H9 (cell line): Measurements from ENCODE around the gene ALKAL2. TPM values are rescaled to one million over a fixed set of nuclear protein-coding genes. Genes with fewer than 3 reads are reported as not detected.

ENCODE experiments used
- DNase-seq: peaks from one replicate; pipeline ENCODE4 v3.0.0-alpha.2; 2017
- H2AFZ ChIP-seq: one replicate; pipeline ENCODE4 v1.6.1; 2013; ENCODE audit warnings: mild to moderate bottlenecking, low read length, control low read depth, moderate library complexity
- H2AK5ac ChIP-seq: 2 replicates; pipeline ENCODE4 v1.6.1; 2013; ENCODE audit warnings: low read length, control low read depth, mixed read lengths; ENCODE audit not compliant: insufficient read length
- H2BK120ac ChIP-seq: one replicate; pipeline ENCODE4 v1.6.1; 2013; ENCODE audit warnings: low read depth, mild to moderate bottlenecking, low read length, control low read depth, inconsistent platforms; ENCODE audit not compliant: poor library complexity, severe bottlenecking
- H2BK12ac ChIP-seq: 2 replicates; pipeline ENCODE4 v1.6.1; 2013; ENCODE audit warnings: low read length, control low read depth, mixed read lengths, low read depth; ENCODE audit not compliant: insufficient read length
- H2BK15ac ChIP-seq: 2 replicates; pipeline ENCODE4 v1.6.1; 2013; ENCODE audit warnings: low read depth, low read length, control low read depth
- H2BK20ac ChIP-seq: one replicate; pipeline ENCODE4 v1.6.1; 2013; ENCODE audit warnings: low read depth, mild to moderate bottlenecking, low read length, control low read depth, inconsistent platforms; ENCODE audit not compliant: poor library complexity, severe bottlenecking
- H2BK5ac ChIP-seq: 2 replicates; pipeline ENCODE4 v1.6.1; 2013; ENCODE audit warnings: low read length, control low read depth, mixed read lengths; ENCODE audit not compliant: insufficient read length
- H3K14ac ChIP-seq: 2 replicates; pipeline ENCODE4 v1.6.1; 2013; ENCODE audit warnings: low read length, control low read depth; ENCODE audit not compliant: insufficient read depth
- H3K18ac ChIP-seq: 2 replicates; pipeline ENCODE4 v1.6.1; 2013; ENCODE audit warnings: low read depth, mild to moderate bottlenecking, mixed read lengths, low read length, control low read depth; ENCODE audit not compliant: insufficient read length
- H3K23ac ChIP-seq: 2 replicates; pipeline ENCODE4 v1.6.1; 2013; ENCODE audit warnings: low read length, control low read depth, mixed read lengths, low read depth; ENCODE audit not compliant: insufficient read length
- H3K23me2 ChIP-seq: 2 replicates; pipeline ENCODE4 v1.6.1; 2013; ENCODE audit warnings: low read depth, mild to moderate bottlenecking, mixed read lengths, low read length, control low read depth; ENCODE audit not compliant: insufficient read length, poor library complexity, severe bottlenecking
- H3K27ac ChIP-seq: 2 replicates; pipeline ENCODE4 v1.5.1; 2013; ENCODE audit warnings: low read length, control low read depth, mixed read lengths, low read depth; ENCODE audit not compliant: insufficient read length
- H3K27me3 ChIP-seq: 2 replicates; pipeline ENCODE4 v1.6.1; 2013; ENCODE audit warnings: low read length, control low read depth, inconsistent platforms; ENCODE audit not compliant: insufficient read depth
- H3K4ac ChIP-seq: 2 replicates; pipeline ENCODE4 v1.6.1; 2013; ENCODE audit warnings: low read depth, mild to moderate bottlenecking, control low read depth, inconsistent platforms, low read length, moderate library complexity
- H3K4me1 ChIP-seq: 2 replicates; pipeline ENCODE4 v1.6.1; 2013; ENCODE audit warnings: low read length, control low read depth, inconsistent platforms; ENCODE audit not compliant: insufficient read depth
- H3K4me2 ChIP-seq: 2 replicates; pipeline ENCODE4 v1.6.1; 2013; ENCODE audit warnings: low read length, control low read depth, mixed read lengths; ENCODE audit not compliant: insufficient read length, insufficient read depth
- H3K56ac ChIP-seq: 2 replicates; pipeline ENCODE4 v1.6.1; 2013; ENCODE audit warnings: low read depth, mild to moderate bottlenecking, mixed read lengths, low read length, control low read depth; ENCODE audit not compliant: insufficient read length
- H3K79me1 ChIP-seq: 2 replicates; pipeline ENCODE4 v1.6.1; 2013; ENCODE audit warnings: low read depth, mild to moderate bottlenecking, moderate library complexity, low read length, control low read depth, inconsistent platforms; ENCODE audit not compliant: insufficient read depth, poor library complexity, severe bottlenecking
- H3K79me2 ChIP-seq: 2 replicates; pipeline ENCODE4 v1.6.1; 2013; ENCODE audit warnings: low read length, control low read depth, inconsistent platforms; ENCODE audit not compliant: insufficient read depth
- H3K9ac ChIP-seq: 2 replicates; pipeline ENCODE4 v1.6.1; 2013; ENCODE audit warnings: low read length, control low read depth, mixed read lengths; ENCODE audit not compliant: insufficient read length; ENCODE audit errors: extremely low read depth
- H3K9me3 ChIP-seq: one replicate; pipeline ENCODE4 v1.6.1; 2013; ENCODE audit warnings: low read depth, low read length, inconsistent platforms; ENCODE audit not compliant: control insufficient read depth
- H3T11ph ChIP-seq: one replicate; pipeline ENCODE4 v1.6.1; 2013; ENCODE audit warnings: mild to moderate bottlenecking, low read length, control low read depth, inconsistent platforms
- H4K20me1 ChIP-seq: one replicate; pipeline ENCODE4 v1.6.1; 2013; ENCODE audit not compliant: control insufficient read depth, insufficient read length, insufficient read depth
- H4K5ac ChIP-seq: 2 replicates; pipeline ENCODE4 v1.6.1; 2013; ENCODE audit warnings: low read depth, mild to moderate bottlenecking, mixed read lengths, low read length, control low read depth; ENCODE audit not compliant: insufficient read length
- H4K8ac ChIP-seq: replicated peaks from 2 replicates; pipeline ENCODE4 v1.6.1; 2013; ENCODE audit warnings: low read length, control low read depth, mixed read lengths, low read depth; ENCODE audit not compliant: insufficient read length
- H4K91ac ChIP-seq: 2 replicates; pipeline ENCODE4 v1.6.1; 2013; ENCODE audit warnings: low read depth, mild to moderate bottlenecking, moderate library complexity, mixed read lengths, low read length, control low read depth; ENCODE audit not compliant: insufficient read length
- H3K27ac Mint-ChIP-seq, 3 experiments: 2 replicates in 2 of 3; 3 replicates in 1 of 3; pipeline ENCODE4 v1.8.0; 2020 to 2021; ENCODE audit warnings: mixed read lengths in 3 of 3, mild to moderate bottlenecking in 1 of 3, moderate library complexity in 1 of 3
- H3K27me3 Mint-ChIP-seq: 2 replicates; pipeline ENCODE4 v1.8.0; 2021; ENCODE audit warnings: low read depth, mild to moderate bottlenecking, moderate library complexity, mixed read lengths
- H3K36me3 Mint-ChIP-seq, 3 experiments: 2 replicates in 2 of 3; 3 replicates in 1 of 3; pipeline ENCODE4 v1.8.0; 2020 to 2021; ENCODE audit warnings: low read depth in 3 of 3, mixed read lengths in 3 of 3; ENCODE audit not compliant: insufficient read depth in 1 of 3
- H3K4me1 Mint-ChIP-seq, 2 experiments: 2 replicates each; pipeline ENCODE4 v1.8.0; 2020; ENCODE audit warnings: mixed read lengths in 2 of 2
- H3K4me3 Mint-ChIP-seq, 2 experiments: 2 replicates in 1 of 2; 3 replicates in 1 of 2; pipeline ENCODE4 v1.8.0; 2020 to 2021; ENCODE audit warnings: mild to moderate bottlenecking in 2 of 2, mixed read lengths in 2 of 2, moderate library complexity in 1 of 2
- H3K9me3 Mint-ChIP-seq, 2 experiments: 2 replicates in 1 of 2; 3 replicates in 1 of 2; pipeline ENCODE4 v1.8.0; 2020; ENCODE audit warnings: mild to moderate bottlenecking in 2 of 2, mixed read lengths in 2 of 2, moderate library complexity in 1 of 2
- CTCF ChIP-seq: fragments of 200-600 bp; sonication (generic); conservative IDR thresholded peaks from 3 replicates; pipeline ENCODE4 v1.8.0; 2021; ENCODE audit warnings: antibody characterized with exemption, mild to moderate bottlenecking
- WGBS: extraction: QIAGEN DNeasy Blood & Tissue Kit; methylation state at CpG from one replicate; pipeline ENCODE4 v1.1.7; 2013; ENCODE audit warnings: missing lambda C conversion rate, low lambda C conversion rate, mixed read lengths; ENCODE audit not compliant: insufficient read length; ENCODE audit errors: extremely low coverage; 5-methylcytosine and 5-hydroxymethylcytosine counted together
- total RNA-seq: library from RNA; stranded (reverse); gene quantifications from 2 replicates; pipeline ENCODE4 v1.2.1, GENCODE V29; 2021

Gene ALKAL2
- total RNA-seq, 1 experiment from 2014 or later: 0.48 TPM

GRCh38 chr2:282371-283263 is 5.3 kb downstream of the ALKAL2 start:
- peaks cover 4% of the 10 kb centered on the region; the same call in 1 of the 2 replicates for H3K27me3 ChIP-seq
- no peak overlapping the region for H3K18ac ChIP-seq

More at GRCh38 chr2:282371-283263, 5.3 kb downstream of the ALKAL2 start:
- WGBS: no CpG with 5 or more reads among the region's 12 CpGs
- no peak overlapping the region for H2BK120ac ChIP-seq
- no peak overlapping the region for H3K4me2 ChIP-seq
- H3K9me3 ChIP-seq: no peaks in the 10 kb centered on the region
- H3K14ac ChIP-seq: no peak overlapping the region
- Mint-ChIP-seq H3K4me1 (peaks cover 40 to 41% of the 10 kb centered on the region in 2 experiments), H3K36me3 (peaks cover 24 to 37% (median 37%) of the 10 kb centered on the region in 3 experiments), H3K9me3 (no peaks in the 10 kb centered on the region), H3K27ac (no peak overlapping the region), H3K4me3 (no peak overlapping the region), H3K27me3 (peaks cover 35% of the 10 kb centered on the region)
- no peaks in the 10 kb centered on the region for H3K79me1 ChIP-seq
- no peak overlapping the region for H2AK5ac ChIP-seq
- H4K8ac ChIP-seq: no peak overlapping the region
- H4K91ac ChIP-seq: no peak overlapping the region
- no peak overlapping the region for H4K5ac ChIP-seq
- H3K23me2 ChIP-seq: peaks cover 6% of the 10 kb centered on the region
- H3K27ac ChIP-seq: no peak overlapping the region
- H2BK20ac ChIP-seq: no peak overlapping the region
- no peaks in the 10 kb centered on the region for H3K79me2 ChIP-seq
- no peak overlapping the region for H3K23ac ChIP-seq
- no peak for DNase-seq
- H3K4me1 ChIP-seq: peaks cover 16% of the 10 kb centered on the region
- H3T11ph ChIP-seq: no peak overlapping the region
- H2BK15ac ChIP-seq: no peak overlapping the region
- no peak overlapping the region for H3K4ac ChIP-seq
- no peak overlapping the region for H2BK12ac ChIP-seq
- no peak overlapping the region for H2AFZ ChIP-seq
- H2BK5ac ChIP-seq: no peak overlapping the region
- H4K20me1 ChIP-seq: no peaks in the 10 kb centered on the region
- no peak overlapping the region for H3K56ac ChIP-seq
- H3K9ac ChIP-seq: no peak overlapping the region
- TF ChIP-seq CTCF: no peak
